HL-60/S4 treated with phorbol 12-myristate 13-acetate at 8.2 ng/mL for 4 days and 3 days (cell line): Measurements from ENCODE around the gene DTWD2.

Experiments
- in situ Hi-C: fragments of 300-500 bp; cut with MboI; formaldehyde crosslinking; loops from 2 replicates; pipeline ENCODE4 v1.15.0; 2022; ENCODE audit warnings: low sequenced_read_pairs

DTWD2 gene

GRCh38 chr5:118987988-118988865 lies at the start of gene DTWD2:
Gene DTWD2 (minus strand): TSS chr5:118988547. CDS start chr5:118988511, 36 bp downstream.
- in situ Hi-C loops = loop anchor here (25.0 kb wide), 1 partner anchor 424 kb away; no protein-coding TSS in a partner anchor

GRCh38 chr5:119037496-119038215 lies 49.3 kb upstream of the DTWD2 start:
- in situ Hi-C loops = no loop called here

GRCh38 chr5:119036101-119036762 lies 47.9 kb upstream of the DTWD2 start:
- in situ Hi-C loops = no loop called here

- in situ Hi-C loops = no loop called here
Observed at GRCh38 chr5:119033135-119033534, 44.8 kb upstream of the DTWD2 start.

- in situ Hi-C loops = no loop called here
Observed at GRCh38 chr5:119032656-119033055, 44.3 kb upstream of the DTWD2 start.

GRCh38 chr5:119031905-119032304 lies 43.6 kb upstream of the DTWD2 start:
- in situ Hi-C loops = no loop called here

GRCh38 chr5:119031011-119031886 lies 42.9 kb upstream of the DTWD2 start:
- in situ Hi-C loops = no loop called here

GRCh38 chr5:119028575-119028974 lies 40.2 kb upstream of the DTWD2 start:
- in situ Hi-C loops = no loop called here

GRCh38 chr5:119022773-119023172 lies 34.4 kb upstream of the DTWD2 start:
- in situ Hi-C loops = no loop called here

GRCh38 chr5:119022017-119022745 lies 33.8 kb upstream of the DTWD2 start:
- in situ Hi-C loops = no loop called here

- in situ Hi-C loops = no loop called here
Observed at GRCh38 chr5:119021149-119021732, 32.9 kb upstream of the DTWD2 start.

GRCh38 chr5:119019949-119020348 lies 31.6 kb upstream of the DTWD2 start:
- in situ Hi-C loops = no loop called here

- in situ Hi-C loops = no loop called here
Observed at GRCh38 chr5:119019501-119019900, 31.2 kb upstream of the DTWD2 start.

- in situ Hi-C loops = no loop called here
Observed at GRCh38 chr5:119017994-119018393, 29.6 kb upstream of the DTWD2 start.

GRCh38 chr5:119016125-119016774 lies 27.9 kb upstream of the DTWD2 start:
- in situ Hi-C loops = no loop called here

- in situ Hi-C loops = no loop called here
Observed at GRCh38 chr5:119011186-119011585, 22.8 kb upstream of the DTWD2 start.

- in situ Hi-C loops = no loop called here
Observed at GRCh38 chr5:119010206-119010605, 21.9 kb upstream of the DTWD2 start.

GRCh38 chr5:119009131-119009530 lies 20.8 kb upstream of the DTWD2 start:
- in situ Hi-C loops = no loop called here

- in situ Hi-C loops = loop anchor here (25.0 kb wide), 1 partner anchor 413 kb away; no protein-coding TSS in a partner anchor
Observed at GRCh38 chr5:118999696-119000095, 11.3 kb upstream of the DTWD2 start.
